Measurements from ENCODE around the gene CFDP1.

The CFDP1 gene

GRCh38 chr16:75377729-75378386, 55.4 kb downstream of the CFDP1 start:
- no peak for DNase-seq (ENCODE audit: low read depth in 4 of 4, low spot score in 1 of 4)

- DNase-seq (ENCODE audit: low read depth in 4 of 4, low spot score in 1 of 4) = no peak
These were observed 56.7 kb downstream of the CFDP1 start for GRCh38 chr16:75376475-75377161.

GRCh38 chr16:75374388-75374787, 58.9 kb downstream of the CFDP1 start:
- no peak for DNase-seq (ENCODE audit: low read depth in 4 of 4, low spot score in 1 of 4)

GRCh38 chr16:75372236-75372856, 61.0 kb downstream of the CFDP1 start:
- DNase-seq (ENCODE audit: low read depth in 4 of 4, low spot score in 1 of 4) = no peak

- no peak for DNase-seq (ENCODE audit: low read depth in 4 of 4, low spot score in 1 of 4)
These were observed 62.1 kb downstream of the CFDP1 start for GRCh38 chr16:75371171-75371570.

- no peak for DNase-seq (ENCODE audit: low read depth in 4 of 4, low spot score in 1 of 4)
These were observed 69.0 kb downstream of the CFDP1 start for GRCh38 chr16:75364286-75364791.

GRCh38 chr16:75362846-75363245, 70.5 kb downstream of the CFDP1 start:
- DNase-seq (ENCODE audit: low read depth in 4 of 4, low spot score in 1 of 4) = no peak

- DNase-seq (ENCODE audit: low read depth in 4 of 4, low spot score in 1 of 4) = no peak
These were observed 71.4 kb downstream of the CFDP1 start for GRCh38 chr16:75361936-75362335.

- no peak for DNase-seq (ENCODE audit: low read depth in 4 of 4, low spot score in 1 of 4)
These were observed 79.1 kb downstream of the CFDP1 start for GRCh38 chr16:75354170-75354569.

- DNase-seq (ENCODE audit: low read depth in 4 of 4, low spot score in 1 of 4) = no peak
These were observed 82.1 kb downstream of the CFDP1 start for GRCh38 chr16:75351183-75351582.

GRCh38 chr16:75345711-75346110, 87.6 kb downstream of the CFDP1 start:
- no peak for DNase-seq (ENCODE audit: low read depth in 4 of 4, low spot score in 1 of 4)

- DNase-seq (ENCODE audit: low read depth in 4 of 4, low spot score in 1 of 4) = no peak
These were observed 89.4 kb downstream of the CFDP1 start for GRCh38 chr16:75343941-75344340.

- DNase-seq (ENCODE audit: low read depth in 4 of 4, low spot score in 1 of 4) = no peak
These were observed 90.0 kb downstream of the CFDP1 start for GRCh38 chr16:75343286-75343685.

GRCh38 chr16:75342308-75342811, 90.9 kb downstream of the CFDP1 start:
- DNase-seq (ENCODE audit: low read depth in 4 of 4, low spot score in 1 of 4) = no peak

- no peak for DNase-seq (ENCODE audit: low read depth in 4 of 4, low spot score in 1 of 4)
These were observed 91.6 kb downstream of the CFDP1 start for GRCh38 chr16:75341564-75342307.

- DNase-seq (ENCODE audit: low read depth in 4 of 4, low spot score in 1 of 4) = no peak
These were observed 92.4 kb downstream of the CFDP1 start for GRCh38 chr16:75340741-75341491.

GRCh38 chr16:75337430-75337829, 95.9 kb downstream of the CFDP1 start:
- no peak for DNase-seq (ENCODE audit: low read depth in 4 of 4, low spot score in 1 of 4)

GRCh38 chr16:75336521-75336920, 96.8 kb downstream of the CFDP1 start:
- DNase-seq (ENCODE audit: low read depth in 4 of 4, low spot score in 1 of 4) = no peak

GRCh38 chr16:75333721-75334163, 99.6 kb downstream of the CFDP1 start:
- no peak for DNase-seq (ENCODE audit: low read depth in 4 of 4, low spot score in 1 of 4)

GRCh38 chr16:75329943-75330342, 103.4 kb downstream of the CFDP1 start:
- DNase-seq (ENCODE audit: low read depth in 4 of 4, low spot score in 1 of 4) = no peak

- DNase-seq (ENCODE audit: low read depth in 4 of 4, low spot score in 1 of 4) = no peak
These were observed 107.0 kb downstream of the CFDP1 start for GRCh38 chr16:75326333-75326732.

All from stimulated activated CD4-positive, alpha-beta T cell treated with anti-CD3 and anti-CD28 coated beads, Interleukin-1b, Interleukin-23, amount 100 ng/mL, for 24 hours (primary cell).